Measurements from ENCODE around the gene LPGAT1. TPM values are rescaled to one million over a fixed set of nuclear protein-coding genes. Genes with fewer than 3 reads are reported as not detected.
"Not testable (repeated sequence)": the region's sequence is repeated elsewhere in the genome, so short reads cannot be mapped to it uniquely, and the experiment has no call there.

LPGAT1 gene
- total RNA-seq, 1 experiment from 2014 or later = 50.6 TPM

DNA sequence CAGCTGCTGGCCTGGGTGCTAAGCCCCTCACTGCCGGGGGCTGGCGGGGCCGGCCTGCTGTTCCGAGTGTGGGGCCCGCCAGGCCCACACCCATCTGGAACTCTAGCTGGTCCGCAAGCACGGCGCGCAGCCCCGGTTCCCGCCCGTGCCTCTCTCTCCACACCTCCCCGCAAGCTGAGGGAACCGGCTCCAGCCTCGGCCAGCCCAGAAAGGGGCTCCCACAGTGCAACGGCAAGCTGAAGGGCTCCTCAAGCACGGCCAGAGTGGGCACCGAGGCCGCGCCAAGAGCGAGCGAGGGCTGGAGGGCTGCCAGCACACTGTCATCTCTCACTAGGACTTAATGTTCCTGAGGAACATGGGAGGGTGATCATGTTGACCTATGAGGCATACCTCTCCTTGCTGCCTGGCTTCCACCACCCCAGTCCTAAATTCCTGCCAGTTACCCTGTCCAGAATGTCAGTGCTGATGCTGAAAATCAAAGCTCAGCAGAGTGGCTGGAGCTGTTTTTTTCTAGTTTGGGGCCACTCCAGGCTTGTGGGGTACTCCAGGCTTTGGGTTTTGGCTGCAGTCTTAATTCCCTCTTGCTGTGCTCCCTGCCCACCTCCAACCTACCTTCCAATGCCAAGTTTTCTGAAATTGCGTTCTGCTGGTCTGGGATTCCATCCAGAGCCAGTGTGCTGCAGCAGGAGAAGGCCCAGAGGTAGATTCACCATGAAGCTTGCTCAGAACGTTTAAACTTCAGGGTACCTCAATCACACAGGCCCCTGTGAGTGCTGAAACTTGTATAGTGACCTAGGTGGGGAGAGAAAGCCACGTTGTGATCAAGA is 44.2 kb upstream of the LPGAT1 start:
- H3K27ac ChIP-seq (ENCODE audit: low read depth, low read length) = no peak overlapping the region
- no peaks in the 10 kb centered on the region for H3K9me2 ChIP-seq (ENCODE audit: insufficient read depth)
- H3K4me3 ChIP-seq (replicated peaks in 1 of 2; ENCODE audit: low read depth in 1 of 2, low read length in 2 of 2) = no peak overlapping the region
- no peaks in the 10 kb centered on the region for H3K9me3 ChIP-seq (ENCODE audit: control insufficient read depth in 1 of 2, insufficient read depth in 1 of 2, low read depth in 1 of 2, low read length in 2 of 2)
- H3K79me2 ChIP-seq (ENCODE audit: insufficient read depth, low read length) = no peaks in the 10 kb centered on the region
- no peak for ATAC-seq
- H3K36me3 ChIP-seq (ENCODE audit: control insufficient read depth in 1 of 2, insufficient read depth in 2 of 2, low read length in 2 of 2) = no peaks in the 10 kb centered on the region
- TF ChIP-seq EZH2 (IDR thresholded peaks at IDR 0.05) (no peak), JUND (IDR thresholded peaks at IDR 0.05) (no peak)
- TF ChIP-seq, protein P1, sequence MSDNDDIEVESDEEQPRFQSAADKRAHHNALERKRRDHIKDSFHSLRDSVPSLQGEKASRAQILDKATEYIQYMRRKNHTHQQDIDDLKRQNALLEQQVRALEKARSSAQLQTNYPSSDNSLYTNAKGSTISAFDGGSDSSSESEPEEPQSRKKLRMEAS (IDR thresholded peaks at IDR 0.05) = no peak
- no peaks in the 10 kb centered on the region for H3K4me1 ChIP-seq (ENCODE audit: control insufficient read depth in 1 of 2, insufficient read depth in 2 of 2, low read length in 2 of 2)
- ChIA-PET POLR2A (no interaction called here), RAD21 (ENCODE audit: low non-redundant PET in 1 of 2, low total read pairs in 2 of 2, uncharacterized antibody in 2 of 2, unreplicated experiment in 2 of 2) (no interaction called here), CTCF (no interaction called here)
- H2AFZ ChIP-seq (ENCODE audit: low read depth, low read length, poor library complexity, severe bottlenecking) = no peak overlapping the region
- no peak for DNase-seq (ENCODE audit: low read depth, low spot score)
- intact Hi-C loops (cut with micrococcal nuclease) = no loop called here
- no peak overlapping the region for H3K4me2 ChIP-seq (ENCODE audit: low read length)
- BruUV-seq (replicated peaks) = no TSS peak
- H3K9ac ChIP-seq (ENCODE audit: low read length) = no peak overlapping the region
- H3K27me3 ChIP-seq (ENCODE audit: insufficient read depth, low read length) = no peaks in the 10 kb centered on the region
- no peaks in the 10 kb centered on the region for H4K20me1 ChIP-seq (ENCODE audit: insufficient read depth)

DNA sequence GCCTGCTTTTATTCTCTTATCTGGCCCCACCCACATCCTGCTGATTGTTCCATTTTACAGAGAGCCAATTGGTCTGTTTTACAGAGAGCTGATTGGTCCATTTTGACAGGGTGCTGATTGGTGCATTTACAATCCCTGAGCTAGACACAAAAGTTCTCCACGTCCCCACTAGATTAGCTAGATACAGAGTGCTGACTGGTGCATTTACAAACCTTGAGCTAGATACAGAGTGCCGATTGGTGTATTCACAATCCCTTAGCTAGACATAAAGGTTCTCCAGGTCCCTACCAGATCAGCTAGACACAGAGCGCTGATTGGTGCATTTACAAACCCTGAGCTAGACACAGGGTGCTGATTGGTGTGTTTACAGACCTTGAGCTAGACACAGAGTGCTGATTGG is 43.2 kb upstream of the LPGAT1 start:
- H3K27me3 ChIP-seq (ENCODE audit: insufficient read depth, low read length); H3K9me2 ChIP-seq (ENCODE audit: insufficient read depth); H3K27ac ChIP-seq (ENCODE audit: low read depth, low read length); H3K9ac ChIP-seq (ENCODE audit: low read length); ATAC-seq; H3K4me2 ChIP-seq (ENCODE audit: low read length); DNase-seq (ENCODE audit: low read depth, low spot score); RAD21 ChIA-PET (ENCODE audit: low non-redundant PET in 1 of 2, low total read pairs in 2 of 2, uncharacterized antibody in 2 of 2, unreplicated experiment in 2 of 2); H3K4me3 ChIP-seq (replicated peaks in 1 of 2; ENCODE audit: low read depth in 1 of 2, low read length in 2 of 2); H4K20me1 ChIP-seq (ENCODE audit: insufficient read depth); H3K79me2 ChIP-seq (ENCODE audit: insufficient read depth, low read length); POLR2A ChIA-PET; BruUV-seq (replicated peaks); H3K36me3 ChIP-seq (ENCODE audit: control insufficient read depth in 1 of 2, insufficient read depth in 2 of 2, low read length in 2 of 2); H3K4me1 ChIP-seq (ENCODE audit: control insufficient read depth in 1 of 2, insufficient read depth in 2 of 2, low read length in 2 of 2); CTCF ChIA-PET; H2AFZ ChIP-seq (ENCODE audit: low read depth, low read length, poor library complexity, severe bottlenecking); H3K9me3 ChIP-seq (ENCODE audit: control insufficient read depth in 1 of 2, insufficient read depth in 1 of 2, low read depth in 1 of 2, low read length in 2 of 2); intact Hi-C loops (cut with micrococcal nuclease): not testable (repeated sequence)

Measured in HCT116 (cell line).